HCT116 (cell line): ENCODE results near the gene UPP2.

Experiments used
- EGR1 ChIP-seq: IDR thresholded peaks from 2 replicates; pipeline ENCODE4 v1.6.1; 2012; ENCODE audit warnings: low read depth
- ELF1 ChIP-seq: IDR thresholded peaks from 2 replicates; pipeline ENCODE4 v1.6.1; 2012; ENCODE audit warnings: low read depth, borderline replicate concordance
- EZH2 ChIP-seq: fragments of 200-600 bp; sonication (generic); IDR thresholded peaks from 2 replicates; pipeline ENCODE4 v1.6.1; 2017; ENCODE audit warnings: antibody characterized with exemption, mixed run types
- JUND ChIP-seq: IDR thresholded peaks from 2 replicates; pipeline ENCODE4 v1.6.1; 2012
- POLR2A ChIP-seq: IDR thresholded peaks from 2 replicates; pipeline ENCODE4 v1.7.0; 2011; ENCODE audit warnings: borderline replicate concordance; ENCODE audit not compliant: insufficient read depth, insufficient read length; ENCODE audit errors: extremely low read depth
- POLR2AphosphoS5 ChIP-seq: IDR thresholded peaks from 2 replicates; pipeline ENCODE4 v1.6.1; 2011; ENCODE audit warnings: mild to moderate bottlenecking, low read depth, low read length, moderate library complexity
- RAD21 ChIP-seq: IDR thresholded peaks from 2 replicates; pipeline ENCODE4 v1.6.1; 2012; ENCODE audit warnings: low read depth, mild to moderate bottlenecking
- SP1 ChIP-seq: IDR thresholded peaks from 2 replicates; pipeline ENCODE4 v1.6.1; 2012; ENCODE audit warnings: low read depth
- TCF7L2 ChIP-seq: IDR thresholded peaks from 2 replicates; pipeline ENCODE4 v1.7.0; 2011; ENCODE audit warnings: borderline replicate concordance, inconsistent platforms; ENCODE audit not compliant: insufficient read depth, insufficient read length; ENCODE audit errors: extremely low read depth
- YY1 ChIP-seq: IDR thresholded peaks from 2 replicates; pipeline ENCODE4 v1.6.1; 2011; ENCODE audit warnings: low read length, low read depth, moderate library complexity, mild to moderate bottlenecking; ENCODE audit not compliant: insufficient replicate concordance; ENCODE audit errors: extremely low read depth
- ZFX ChIP-seq: fragments of 450-650 bp; IDR thresholded peaks from 2 replicates; pipeline ENCODE4 v1.6.1; 2017
- TF ChIP-seq, protein P1 (sequence below): IDR thresholded peaks from 2 replicates; pipeline ENCODE4 v1.6.1; 2012
- TF ChIP-seq, protein P2 (sequence below), 3 experiments: fragments of 200-600 bp in 1 of 3; sonication (generic) in 1 of 3; IDR thresholded peaks in 2 of 3; conservative IDR thresholded peaks in 1 of 3; 2 replicates each; pipeline ENCODE4 v1.5.1; 2012 to 2017; ENCODE audit warnings: low read depth in 2 of 3, low read length in 2 of 3, antibody characterized with exemption in 1 of 3, borderline replicate concordance in 1 of 3, control low read depth in 1 of 3, mild to moderate bottlenecking in 1 of 3, mixed read lengths in 1 of 3, mixed run types in 1 of 3, moderate library complexity in 1 of 3; ENCODE audit not compliant: insufficient read depth in 1 of 3

DNA sequence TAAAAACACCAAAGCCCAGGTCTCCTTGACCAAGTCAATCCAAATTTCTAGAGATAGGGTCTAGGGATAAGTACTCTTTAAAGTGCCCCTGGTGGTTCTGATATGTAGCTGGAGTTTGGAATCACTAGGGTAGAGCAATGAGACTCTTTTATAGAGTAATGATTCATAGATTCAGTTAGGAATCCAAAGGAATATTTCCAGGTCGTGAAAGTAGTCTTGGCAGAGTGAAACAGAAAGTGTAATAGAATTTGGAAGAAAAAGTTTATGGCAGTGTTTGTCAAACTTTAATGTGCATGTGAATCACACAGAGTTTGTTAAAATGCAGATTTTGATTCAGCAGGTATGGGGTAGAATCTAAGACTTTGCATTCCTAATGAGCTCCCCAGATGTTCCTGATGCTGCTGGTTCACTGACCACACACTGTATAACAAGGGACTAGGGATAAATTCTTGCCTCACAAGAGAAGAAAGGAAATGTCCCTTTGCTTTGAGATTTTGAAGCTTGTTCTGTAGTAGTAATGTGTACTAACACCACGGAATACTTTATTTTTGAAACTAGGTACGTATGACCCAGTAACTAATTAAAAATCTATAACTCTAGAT is 1.8 kb downstream of the UPP2 start:
- TF ChIP-seq, protein P1, sequence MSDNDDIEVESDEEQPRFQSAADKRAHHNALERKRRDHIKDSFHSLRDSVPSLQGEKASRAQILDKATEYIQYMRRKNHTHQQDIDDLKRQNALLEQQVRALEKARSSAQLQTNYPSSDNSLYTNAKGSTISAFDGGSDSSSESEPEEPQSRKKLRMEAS, result no peak
- TF ChIP-seq YY1 (no peak), POLR2A (no peak), POLR2AphosphoS5 (no peak), EGR1 (no peak), RAD21 (no peak), TCF7L2 (no peak), ZFX (no peak), SP1 (no peak), JUND (no peak), EZH2 (no peak), ELF1 (no peak)
- TF ChIP-seq, protein P2, sequence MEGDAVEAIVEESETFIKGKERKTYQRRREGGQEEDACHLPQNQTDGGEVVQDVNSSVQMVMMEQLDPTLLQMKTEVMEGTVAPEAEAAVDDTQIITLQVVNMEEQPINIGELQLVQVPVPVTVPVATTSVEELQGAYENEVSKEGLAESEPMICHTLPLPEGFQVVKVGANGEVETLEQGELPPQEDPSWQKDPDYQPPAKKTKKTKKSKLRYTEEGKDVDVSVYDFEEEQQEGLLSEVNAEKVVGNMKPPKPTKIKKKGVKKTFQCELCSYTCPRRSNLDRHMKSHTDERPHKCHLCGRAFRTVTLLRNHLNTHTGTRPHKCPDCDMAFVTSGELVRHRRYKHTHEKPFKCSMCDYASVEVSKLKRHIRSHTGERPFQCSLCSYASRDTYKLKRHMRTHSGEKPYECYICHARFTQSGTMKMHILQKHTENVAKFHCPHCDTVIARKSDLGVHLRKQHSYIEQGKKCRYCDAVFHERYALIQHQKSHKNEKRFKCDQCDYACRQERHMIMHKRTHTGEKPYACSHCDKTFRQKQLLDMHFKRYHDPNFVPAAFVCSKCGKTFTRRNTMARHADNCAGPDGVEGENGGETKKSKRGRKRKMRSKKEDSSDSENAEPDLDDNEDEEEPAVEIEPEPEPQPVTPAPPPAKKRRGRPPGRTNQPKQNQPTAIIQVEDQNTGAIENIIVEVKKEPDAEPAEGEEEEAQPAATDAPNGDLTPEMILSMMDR (IDR thresholded peaks at IDR 0.05 in 2 of 3, conservative IDR thresholded peaks at IDR 0.05 in 1 of 3; ENCODE audit: borderline replicate concordance in 1 of 3, insufficient read depth in 1 of 3, low read depth in 2 of 3, low read length in 2 of 3), result no peak
